AML-193 (cell line): ENCODE data around the gene APBA2.

Experiments used
- DNase-seq, 2 experiments: peaks; one replicate each; lab custom pipeline; 2025; lab: John Stamatoyannopoulos, UW

The APBA2 gene

GRCh38 chr15:29086001-29086400 is 200.2 kb downstream of the APBA2 start:
- DNase-seq: no peak

GRCh38 chr15:29086891-29087290 is 201.1 kb downstream of the APBA2 start:
- no peak for DNase-seq

GRCh38 chr15:29087521-29088285 is 201.9 kb downstream of the APBA2 start:
- DNase-seq: no peak

- DNase-seq: no peak
Measured at GRCh38 chr15:29088666-29089065, 202.9 kb downstream of the APBA2 start.

GRCh38 chr15:29089731-29090616 is 204.2 kb downstream of the APBA2 start:
- no peak for DNase-seq

- no peak for DNase-seq
Measured at GRCh38 chr15:29090617-29091466, 205.1 kb downstream of the APBA2 start.

- DNase-seq: no peak
Measured at GRCh38 chr15:29091666-29092065, 205.9 kb downstream of the APBA2 start.

- no peak for DNase-seq
Measured at GRCh38 chr15:29092376-29093064, 206.7 kb downstream of the APBA2 start.

- DNase-seq: no peak
Measured at GRCh38 chr15:29093065-29093435, 207.3 kb downstream of the APBA2 start.

- no peak for DNase-seq
Measured at GRCh38 chr15:29093696-29094343, 208.0 kb downstream of the APBA2 start.

- DNase-seq: no peak
Measured at GRCh38 chr15:29094711-29095110, 208.9 kb downstream of the APBA2 start.

GRCh38 chr15:29095746-29096145 is 210.0 kb downstream of the APBA2 start:
- DNase-seq: no peak

GRCh38 chr15:29097168-29097567 is 211.4 kb downstream of the APBA2 start:
- DNase-seq: no peak

GRCh38 chr15:29097971-29098370 is 212.2 kb downstream of the APBA2 start:
- DNase-seq: no peak

- no peak for DNase-seq
Measured at GRCh38 chr15:29098652-29099051, 212.9 kb downstream of the APBA2 start.

- no peak for DNase-seq
Measured at GRCh38 chr15:29099131-29099880, 213.5 kb downstream of the APBA2 start.

GRCh38 chr15:29100486-29101000 is 214.8 kb downstream of the APBA2 start:
- DNase-seq: no peak

- DNase-seq: no peak
Measured at GRCh38 chr15:29101491-29101890, 215.7 kb downstream of the APBA2 start.

- DNase-seq: peak; percentile 14 to 40
Measured at GRCh38 chr15:29102173-29102794, 216.5 kb downstream of the APBA2 start.
